Fibroblast of pulmonary artery (primary cell): ENCODE results near the gene TRIAP1.

ENCODE experiments used
- DNase-seq: peaks from one replicate; pipeline ENCODE4 v3.0.0-alpha.2; 2010; ENCODE audit warnings: low read depth
- H3K4me3 ChIP-seq: replicated peaks from 2 replicates; pipeline ENCODE4 v1.5.1; 2011; ENCODE audit warnings: low read depth, mild to moderate bottlenecking, control low read depth, low read length, moderate library complexity
- TF ChIP-seq, protein P1 (sequence below): IDR thresholded peaks from 2 replicates; pipeline ENCODE4 v1.5.1; 2011; ENCODE audit warnings: mild to moderate bottlenecking, control low read depth, low read length, inconsistent platforms; ENCODE audit errors: missing control alignments

The TRIAP1 gene

DNA sequence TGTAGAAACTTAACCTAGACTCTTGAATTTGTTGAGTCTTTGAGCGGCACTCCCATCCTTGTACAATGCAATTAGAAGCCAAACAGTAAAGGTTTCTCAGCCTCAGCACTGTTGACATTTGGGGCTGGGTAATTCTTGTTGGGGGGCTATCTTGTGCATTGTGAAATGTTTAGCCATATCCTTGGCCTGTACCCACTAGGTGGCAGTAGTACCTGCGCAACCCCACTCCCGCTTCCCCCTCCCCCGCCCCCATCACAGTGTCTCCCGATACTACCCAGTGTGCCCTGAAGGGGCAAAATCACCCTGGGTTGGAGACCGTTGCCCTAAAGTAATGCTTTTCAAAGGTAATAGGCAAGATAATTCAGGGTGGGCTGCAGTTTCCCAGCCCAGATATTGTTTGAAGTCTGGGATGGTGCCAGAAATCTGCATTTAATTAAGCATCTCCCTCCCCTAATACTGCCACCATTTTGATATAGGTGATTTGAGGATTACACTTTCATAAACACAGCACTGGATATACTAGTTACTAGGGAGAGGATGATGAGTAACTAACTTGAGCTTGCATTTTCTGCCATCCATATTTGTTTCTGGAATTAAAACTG lies 6.4 kb downstream of the TRIAP1 start:
- no peak overlapping the region for H3K4me3 ChIP-seq
- TF ChIP-seq, protein P1, sequence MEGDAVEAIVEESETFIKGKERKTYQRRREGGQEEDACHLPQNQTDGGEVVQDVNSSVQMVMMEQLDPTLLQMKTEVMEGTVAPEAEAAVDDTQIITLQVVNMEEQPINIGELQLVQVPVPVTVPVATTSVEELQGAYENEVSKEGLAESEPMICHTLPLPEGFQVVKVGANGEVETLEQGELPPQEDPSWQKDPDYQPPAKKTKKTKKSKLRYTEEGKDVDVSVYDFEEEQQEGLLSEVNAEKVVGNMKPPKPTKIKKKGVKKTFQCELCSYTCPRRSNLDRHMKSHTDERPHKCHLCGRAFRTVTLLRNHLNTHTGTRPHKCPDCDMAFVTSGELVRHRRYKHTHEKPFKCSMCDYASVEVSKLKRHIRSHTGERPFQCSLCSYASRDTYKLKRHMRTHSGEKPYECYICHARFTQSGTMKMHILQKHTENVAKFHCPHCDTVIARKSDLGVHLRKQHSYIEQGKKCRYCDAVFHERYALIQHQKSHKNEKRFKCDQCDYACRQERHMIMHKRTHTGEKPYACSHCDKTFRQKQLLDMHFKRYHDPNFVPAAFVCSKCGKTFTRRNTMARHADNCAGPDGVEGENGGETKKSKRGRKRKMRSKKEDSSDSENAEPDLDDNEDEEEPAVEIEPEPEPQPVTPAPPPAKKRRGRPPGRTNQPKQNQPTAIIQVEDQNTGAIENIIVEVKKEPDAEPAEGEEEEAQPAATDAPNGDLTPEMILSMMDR = peak; percentile 56
- DNase-seq = peak; percentile 65

DNA sequence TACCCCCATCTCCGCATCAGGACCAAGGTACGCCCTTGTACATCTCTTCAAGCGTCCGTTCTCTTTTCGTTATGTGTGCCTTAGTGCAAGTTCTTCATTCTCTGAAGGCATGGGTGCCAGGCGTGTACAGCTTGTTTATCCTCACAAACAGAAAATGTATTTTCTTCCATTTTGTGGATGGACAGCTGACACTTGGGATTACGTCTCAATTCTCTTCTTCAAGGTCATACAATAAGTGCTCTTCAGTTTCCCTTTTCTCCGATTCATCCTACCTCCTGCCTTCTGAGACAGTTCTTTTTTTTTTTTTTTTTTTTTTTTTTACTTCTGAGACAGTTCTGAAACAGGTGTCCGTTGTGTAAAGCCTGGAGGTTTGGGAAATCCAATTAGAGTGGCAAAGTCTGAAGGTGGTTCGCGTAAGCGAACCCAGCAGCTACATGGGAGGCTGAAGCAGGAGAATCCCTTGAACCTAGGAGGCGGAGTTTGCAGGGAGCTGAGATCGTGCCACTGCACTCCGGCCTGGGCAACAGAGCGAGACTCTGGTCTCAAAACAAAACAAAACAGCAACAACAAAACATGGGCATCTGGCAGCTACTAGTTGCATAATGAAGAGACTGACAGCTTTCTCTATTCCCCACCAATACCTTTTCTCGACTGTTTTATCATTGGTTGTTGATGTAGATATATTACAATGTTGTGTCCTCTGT lies 7.5 kb downstream of the TRIAP1 start:
- H3K4me3 ChIP-seq = peak overlapping the region; percentile 86
- DNase-seq = no peak
- TF ChIP-seq, protein P1 = no peak

DNA sequence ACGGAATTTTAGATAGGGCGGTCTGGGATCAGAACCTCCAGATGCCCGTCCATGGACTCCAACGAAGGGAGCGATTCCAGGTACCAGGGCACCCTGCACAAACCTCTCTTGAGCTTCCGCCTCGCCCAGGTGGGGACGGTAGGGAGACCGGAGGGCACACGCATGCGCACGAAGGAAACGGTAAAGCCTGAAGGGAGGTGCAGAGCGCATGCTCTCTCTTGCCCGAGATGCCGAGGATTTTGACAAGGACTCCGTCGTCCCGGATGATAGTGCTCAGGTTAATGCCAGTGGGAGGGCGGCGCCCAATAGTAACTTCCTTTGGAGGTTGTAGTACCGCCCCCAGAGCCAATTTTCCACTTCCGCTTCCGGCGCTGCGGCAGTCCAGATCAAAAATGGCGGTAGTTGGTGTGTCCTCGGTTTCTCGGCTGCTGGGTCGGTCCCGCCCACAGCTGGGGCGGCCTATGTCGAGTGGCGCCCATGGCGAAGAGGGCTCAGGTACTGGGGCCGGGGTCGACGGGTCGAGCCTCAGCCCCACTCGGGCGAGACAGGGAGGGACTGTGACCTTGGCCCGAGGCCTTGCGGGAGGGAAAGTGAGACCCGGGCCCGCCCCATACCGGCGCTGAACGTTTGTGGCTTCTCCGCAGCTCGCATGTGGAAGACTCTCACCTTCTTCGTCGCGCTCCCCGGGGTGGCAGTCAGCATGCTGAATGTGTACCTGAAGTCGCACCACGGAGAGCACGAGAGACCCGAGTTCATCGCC lies 8.3 kb downstream of the TRIAP1 start, which contains the start of gene COX6A1:
Gene COX6A1 (plus strand): TSS at position 379 of the 760 bp plus-strand sequence. CDS start 14 bp downstream, at position 393.
- H3K4me3 ChIP-seq = peak within 1 kb of the TSS; percentile 86
- TF ChIP-seq, protein P1 = no peak
- peak; percentile 98 for DNase-seq

- TF ChIP-seq, protein P1 = no peak
- no peak overlapping the region for H3K4me3 ChIP-seq
- DNase-seq = no peak
Measured at GRCh38 chr12:120432772-120433525, 13.2 kb downstream of the TRIAP1 start.

GRCh38 chr12:120429368-120429767 lies 16.8 kb downstream of the TRIAP1 start:
- DNase-seq = no peak
- H3K4me3 ChIP-seq = no peak overlapping the region
- TF ChIP-seq, protein P1 = no peak

GRCh38 chr12:120428597-120429229 lies 17.5 kb downstream of the TRIAP1 start:
- DNase-seq = no peak
- no peak overlapping the region for H3K4me3 ChIP-seq
- TF ChIP-seq, protein P1 = no peak
